Activated CD4-positive, alpha-beta T cell treated with anti-CD3 and anti-CD28 coated beads for 36 hours (primary cell): Measurements from ENCODE around the gene DYSF. TPM values are rescaled to one million over a fixed set of nuclear protein-coding genes. Genes with fewer than 3 reads are reported as not detected.

Experiments used
- ATAC-seq: fragments of 200-7000 bp; cut with Tn5 transposase; one replicate; pipeline ENCODE4 v1.10.0; 2021; ENCODE audit warnings: mild to moderate bottlenecking, moderate library complexity
- CTCF ChIA-PET: fragments of 350-600 bp; sonication (Branson Sonifier 250); formaldehyde crosslinking; loops from one replicate; lab custom pipeline; 2021; ENCODE audit warnings: antibody characterized with exemption; lab: Charles Lee
- POLR2A ChIA-PET: fragments of 350-600 bp; sonication (Branson Sonifier 250); formaldehyde crosslinking; loops from one replicate; lab custom pipeline; 2021; ENCODE audit warnings: antibody characterized with exemption, inconsistent platforms; lab: Charles Lee
- DNase-seq: peaks from one replicate; pipeline ENCODE4 v3.0.0-alpha.2; 2020
- H3K27ac Mint-ChIP-seq: one replicate; pipeline ENCODE4 v1.8.0; 2021; ENCODE audit warnings: mixed read lengths
- H3K27me3 Mint-ChIP-seq: one replicate; pipeline ENCODE4 v1.8.0; 2021; ENCODE audit warnings: mixed read lengths
- H3K36me3 Mint-ChIP-seq: one replicate; pipeline ENCODE4 v1.8.0; 2021; ENCODE audit warnings: low read depth, mixed read lengths
- H3K4me1 Mint-ChIP-seq: one replicate; pipeline ENCODE4 v1.8.0; 2021; ENCODE audit warnings: mixed read lengths
- H3K4me3 Mint-ChIP-seq: one replicate; pipeline ENCODE4 v1.8.0; 2021; ENCODE audit warnings: mild to moderate bottlenecking, moderate library complexity, mixed read lengths
- H3K9me3 Mint-ChIP-seq: one replicate; pipeline ENCODE4 v1.8.0; 2021; ENCODE audit warnings: low read depth, mixed read lengths
- intact Hi-C, 2 experiments: fragments of 100-400 bp; cut with DNase I in 1 of 2; cut with micrococcal nuclease in 1 of 2; formaldehyde crosslinking; loops; one replicate each; pipeline versions ENCODE4 v1.14.2 to v1.15.1; 2022 to 2024; cut with DNase I, micrococcal nuclease
- total RNA-seq, 2 experiments: library from RNA; stranded (reverse); gene quantifications; one replicate each; pipeline ENCODE4 v1.2.3, GENCODE V29; 2021

DYSF gene
- total RNA-seq, 2 experiments from 2014 or later = 0.02 TPM; not detected in 1

DNA sequence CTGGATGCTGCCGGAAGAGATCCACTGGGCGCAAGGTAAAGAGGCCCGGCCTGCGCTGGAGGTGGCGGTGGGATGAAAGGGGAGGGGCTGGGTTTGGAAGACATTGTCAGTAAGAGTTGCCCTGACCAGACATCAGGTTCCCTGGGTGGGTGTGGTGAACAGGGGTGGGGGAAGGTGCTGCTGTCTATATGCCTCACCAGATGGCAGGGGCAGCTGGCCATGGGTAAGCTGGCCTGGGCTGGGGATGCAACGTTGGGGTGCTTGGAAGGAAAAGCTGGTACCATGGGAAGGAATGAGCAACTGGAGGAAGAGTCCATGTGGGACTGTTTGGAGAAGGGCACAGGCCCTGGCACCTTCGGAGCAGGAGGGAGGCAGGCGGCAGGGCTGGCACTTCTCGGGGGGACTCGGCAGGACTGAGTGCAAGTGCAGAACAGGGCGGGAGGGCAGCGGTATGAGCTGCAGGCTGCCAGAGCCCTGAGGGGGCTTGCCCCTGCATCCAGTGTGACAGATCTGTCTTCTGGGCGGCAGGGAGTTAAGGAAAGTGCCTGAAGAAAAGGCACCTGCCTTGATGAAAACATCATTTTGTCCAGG is 146.4 kb downstream of the DYSF start:
- Mint-ChIP-seq H3K27me3 (peaks cover 8% of the 10 kb centered on the region), H3K36me3 (no peaks in the 10 kb centered on the region), H3K4me3 (no peak overlapping the region), H3K9me3 (no peaks in the 10 kb centered on the region), H3K27ac (no peak overlapping the region), H3K4me1 (no peaks in the 10 kb centered on the region)
- ChIA-PET CTCF (interaction anchor here (0.7 kb wide), 1 partner anchor 9 kb away, joined by 3 read pairs; no protein-coding TSS in a partner anchor), POLR2A (no interaction called here)
- intact Hi-C loops = no loop called here
- DNase-seq = no peak
- no peak for ATAC-seq

DNA sequence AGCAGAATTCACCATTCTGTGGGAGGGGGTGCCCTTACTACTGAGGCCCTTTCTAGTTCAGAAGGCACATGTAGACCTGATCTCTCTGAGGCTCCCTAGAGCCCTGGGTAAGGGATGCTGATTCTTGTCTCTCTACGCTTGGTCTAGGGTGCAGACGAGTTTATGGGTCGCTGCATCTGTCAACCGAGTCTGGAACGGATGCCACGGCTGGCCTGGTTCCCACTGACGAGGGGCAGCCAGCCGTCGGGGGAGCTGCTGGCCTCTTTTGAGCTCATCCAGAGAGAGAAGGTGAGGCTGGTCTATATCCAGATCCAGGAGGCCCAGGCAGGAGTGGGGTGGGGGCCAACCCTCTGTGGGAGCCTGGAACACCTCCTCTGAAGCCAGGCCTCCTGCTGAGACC is 147.2 kb downstream of the DYSF start:
- H3K4me1 Mint-ChIP-seq = peaks cover 3% of the 10 kb centered on the region
- no peak for ATAC-seq
- intact Hi-C loops = no loop called here
- no peaks in the 10 kb centered on the region for H3K36me3 Mint-ChIP-seq
- ChIA-PET POLR2A (no interaction called here), CTCF (interaction anchor here (0.7 kb wide), 1 partner anchor 9 kb away, joined by 3 read pairs; no protein-coding TSS in a partner anchor)
- no peak for DNase-seq
- no peak overlapping the region for H3K27ac Mint-ChIP-seq
- H3K9me3 Mint-ChIP-seq = no peaks in the 10 kb centered on the region
- H3K4me3 Mint-ChIP-seq = no peak overlapping the region
- peaks cover 11% of the 10 kb centered on the region for H3K27me3 Mint-ChIP-seq

DNA sequence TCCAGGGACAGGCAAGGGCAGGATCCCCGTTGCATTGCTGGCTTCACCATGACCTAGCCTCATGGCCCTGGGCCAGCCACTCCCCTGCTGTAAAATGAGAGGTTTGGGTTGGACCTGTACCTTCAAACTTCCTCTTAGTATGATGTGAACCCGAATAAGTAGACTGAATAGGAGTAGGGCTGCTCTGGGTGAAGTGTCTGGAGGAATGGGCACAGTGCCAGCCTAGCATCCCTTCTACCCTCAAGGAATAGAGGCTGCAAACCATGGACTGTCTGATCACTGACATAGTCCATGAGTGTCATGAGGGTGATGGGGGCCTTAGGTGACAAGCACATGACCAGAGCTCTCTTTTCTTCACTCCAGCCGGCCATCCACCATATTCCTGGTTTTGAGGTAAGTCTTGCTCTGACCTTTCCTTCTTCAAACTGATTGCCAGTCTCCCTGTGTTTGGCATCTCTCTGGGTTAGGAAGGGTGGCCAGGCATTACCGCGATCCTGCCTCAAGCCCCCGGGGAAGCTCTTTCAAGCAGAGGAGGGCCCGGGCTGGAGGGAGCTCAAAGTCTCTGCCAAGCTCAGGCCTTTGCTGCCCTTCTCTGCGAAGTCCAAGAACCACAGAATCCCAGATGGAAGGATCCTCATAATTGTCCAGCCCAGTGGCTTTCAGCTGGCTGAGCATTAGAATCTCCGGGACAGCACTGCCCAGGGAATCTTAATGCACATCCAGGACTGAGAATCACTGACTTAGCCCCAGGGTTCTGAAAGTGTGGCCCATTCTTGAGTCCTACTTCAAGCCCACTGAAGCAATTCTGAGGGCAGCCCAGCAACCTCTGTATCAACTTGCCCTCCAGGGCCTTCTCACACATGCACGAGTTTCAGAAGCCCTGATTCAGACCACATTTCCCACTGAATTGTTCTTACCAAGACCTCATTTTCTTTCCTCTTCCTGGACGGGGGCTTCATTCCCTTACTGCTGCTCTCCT is 148.1 kb downstream of the DYSF start:
- H3K9me3 Mint-ChIP-seq = no peaks in the 10 kb centered on the region
- H3K27me3 Mint-ChIP-seq = peaks cover 11% of the 10 kb centered on the region
- peaks cover 3% of the 10 kb centered on the region for H3K4me1 Mint-ChIP-seq
- no peak overlapping the region for H3K4me3 Mint-ChIP-seq
- DNase-seq (no peak), ATAC-seq (no peak)
- POLR2A ChIA-PET = no interaction called here
- CTCF ChIA-PET = interaction anchor here (0.9 kb wide), 1 partner anchor 52 kb away, joined by 3 read pairs; no protein-coding TSS in a partner anchor
- H3K27ac Mint-ChIP-seq = no peak overlapping the region
- intact Hi-C loops = no loop called here
- no peaks in the 10 kb centered on the region for H3K36me3 Mint-ChIP-seq

DNA sequence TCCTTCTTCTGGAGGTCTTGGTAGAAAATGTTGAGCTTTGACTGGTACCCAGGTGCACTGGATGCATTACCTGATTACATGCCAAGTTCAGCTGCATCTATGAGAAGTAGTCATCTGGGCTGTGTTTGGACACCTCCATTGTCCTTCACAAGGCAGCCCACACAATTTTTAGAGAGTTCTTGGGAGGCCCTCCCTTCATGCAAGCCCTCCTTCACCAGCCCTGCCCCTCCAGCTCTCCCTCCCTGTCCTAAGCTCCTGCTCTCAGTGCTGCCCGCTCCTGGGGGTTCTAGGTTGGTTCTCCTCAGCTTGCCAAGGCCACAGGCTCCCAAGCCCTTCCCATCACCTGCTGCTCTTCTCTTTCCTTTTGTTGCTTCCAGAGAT is 148.7 kb downstream of the DYSF start:
- H3K4me1 Mint-ChIP-seq = peaks cover 3% of the 10 kb centered on the region
- no peaks in the 10 kb centered on the region for H3K36me3 Mint-ChIP-seq
- H3K4me3 Mint-ChIP-seq = no peak overlapping the region
- ChIA-PET CTCF (interaction anchor here (0.9 kb wide), 1 partner anchor 53 kb away, joined by 3 read pairs; no protein-coding TSS in a partner anchor), POLR2A (no interaction called here)
- H3K9me3 Mint-ChIP-seq = no peaks in the 10 kb centered on the region
- ATAC-seq = no peak
- intact Hi-C loops = no loop called here
- peaks cover 11% of the 10 kb centered on the region for H3K27me3 Mint-ChIP-seq
- no peak overlapping the region for H3K27ac Mint-ChIP-seq
- DNase-seq = no peak

DNA sequence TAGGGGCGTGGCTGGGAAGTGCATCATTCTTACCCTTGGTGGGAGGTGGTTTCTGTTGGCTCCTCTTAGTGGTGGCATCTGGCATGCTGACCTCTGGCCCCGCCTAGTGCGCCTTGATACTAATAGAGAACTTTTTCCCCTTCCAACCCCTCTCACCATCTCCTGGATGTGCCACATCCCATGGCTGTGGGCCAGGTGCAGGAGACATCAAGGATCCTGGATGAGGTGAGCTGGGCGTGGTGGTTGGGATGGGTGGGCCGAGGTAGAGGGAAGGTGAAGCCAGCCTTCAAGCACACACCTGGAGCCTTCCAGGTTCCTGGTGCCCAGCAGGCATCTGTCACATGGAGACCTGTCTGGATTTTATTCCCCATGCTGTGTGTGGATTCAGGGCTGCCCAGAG is 149.2 kb downstream of the DYSF start:
- intact Hi-C loops = no loop called here
- H3K4me3 Mint-ChIP-seq = no peak overlapping the region
- no peaks in the 10 kb centered on the region for H3K36me3 Mint-ChIP-seq
- no peak overlapping the region for H3K27ac Mint-ChIP-seq
- ChIA-PET CTCF (interaction anchor here (0.7 kb wide), 1 partner anchor 618 kb away, joined by 6 read pairs; no protein-coding TSS in a partner anchor), POLR2A (no interaction called here)
- H3K9me3 Mint-ChIP-seq = no peaks in the 10 kb centered on the region
- peaks cover 11% of the 10 kb centered on the region for H3K27me3 Mint-ChIP-seq
- no peak for ATAC-seq
- H3K4me1 Mint-ChIP-seq = peaks cover 3% of the 10 kb centered on the region
- DNase-seq = no peak

DNA sequence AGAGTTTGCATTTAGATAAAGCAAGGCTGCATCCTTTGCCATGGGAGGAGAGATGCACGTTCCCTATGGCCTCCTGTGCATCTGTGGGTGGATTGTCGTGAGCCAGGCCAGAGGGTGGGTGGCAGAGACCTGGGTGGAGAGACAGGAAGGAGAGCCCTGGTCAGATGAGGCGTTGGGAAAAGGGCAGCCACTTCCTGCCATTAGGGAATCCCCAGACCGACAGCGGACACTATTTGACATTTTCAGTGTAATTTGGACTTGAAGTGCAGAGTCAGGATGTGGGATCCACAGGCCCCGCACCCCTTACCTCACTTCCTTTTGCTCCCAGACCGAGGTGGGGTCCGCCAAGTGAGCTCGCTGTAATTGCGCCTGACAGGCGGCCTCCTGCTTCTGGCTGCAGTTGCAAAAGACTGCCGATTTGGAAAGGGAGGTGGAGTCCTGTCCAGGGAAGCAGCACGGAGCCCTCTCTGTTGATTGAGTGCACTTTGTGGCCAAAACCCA is 150.0 kb downstream of the DYSF start:
- Mint-ChIP-seq H3K27me3 (peaks cover 11% of the 10 kb centered on the region), H3K4me1 (peaks cover 3% of the 10 kb centered on the region), H3K36me3 (no peaks in the 10 kb centered on the region), H3K27ac (no peak overlapping the region), H3K9me3 (no peaks in the 10 kb centered on the region), H3K4me3 (no peak overlapping the region)
- no peak for ATAC-seq
- ChIA-PET POLR2A (no interaction called here), CTCF (no interaction called here)
- DNase-seq = no peak
- intact Hi-C loops = no loop called here

DNA sequence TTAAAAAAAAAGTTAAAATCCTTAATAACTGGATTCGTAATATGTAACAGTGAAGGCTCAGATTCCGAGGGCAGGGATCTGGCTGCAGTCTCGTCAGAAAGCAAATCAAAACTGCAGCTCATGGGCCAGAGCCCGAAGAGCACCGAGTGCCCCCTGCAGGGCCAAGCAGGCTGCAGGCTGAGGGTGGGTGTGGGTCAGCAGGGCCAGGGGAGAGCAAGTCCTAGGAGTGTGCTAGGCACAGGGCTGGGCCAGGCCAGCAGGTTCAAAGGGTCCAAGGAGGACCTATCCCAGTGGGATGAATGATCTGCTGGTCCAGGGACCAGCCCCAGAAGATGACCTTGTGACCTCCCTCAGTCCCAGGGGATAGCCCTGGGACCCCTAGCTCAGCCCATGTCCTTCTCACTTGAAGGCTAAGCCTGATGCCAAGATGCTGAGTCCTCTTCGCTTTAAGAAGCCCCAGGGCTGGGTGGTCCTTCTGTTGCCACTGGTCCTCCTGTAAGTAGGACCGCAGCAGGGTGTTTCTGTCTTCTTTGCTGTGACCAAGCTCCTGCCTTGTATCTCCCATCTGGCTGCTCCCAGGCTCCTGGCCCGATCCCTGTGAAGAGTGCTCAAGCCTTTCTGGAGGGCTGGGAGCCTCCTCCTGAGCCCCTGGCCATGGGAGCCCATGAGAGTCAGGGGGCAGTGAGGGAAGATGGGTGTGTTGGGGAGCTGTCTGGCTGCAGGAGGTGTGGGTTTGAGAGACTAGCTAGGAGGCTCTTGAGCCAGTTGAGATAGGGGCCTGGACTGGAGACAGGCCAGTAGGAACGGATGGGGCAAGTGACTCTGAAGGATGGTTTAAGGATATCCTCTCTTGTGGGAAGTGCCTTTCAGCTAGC is 150.7 kb downstream of the DYSF start:
- no peak for ATAC-seq
- Mint-ChIP-seq H3K36me3 (no peaks in the 10 kb centered on the region), H3K27ac (no peak overlapping the region), H3K27me3 (peaks cover 11% of the 10 kb centered on the region), H3K4me1 (peaks cover 3% of the 10 kb centered on the region), H3K4me3 (no peak overlapping the region), H3K9me3 (no peaks in the 10 kb centered on the region)
- ChIA-PET POLR2A (no interaction called here), CTCF (interaction anchor here (0.6 kb wide), 1 partner anchor 40 kb away, joined by 3 read pairs; no protein-coding TSS in a partner anchor)
- intact Hi-C loops = no loop called here
- DNase-seq = no peak

DNA sequence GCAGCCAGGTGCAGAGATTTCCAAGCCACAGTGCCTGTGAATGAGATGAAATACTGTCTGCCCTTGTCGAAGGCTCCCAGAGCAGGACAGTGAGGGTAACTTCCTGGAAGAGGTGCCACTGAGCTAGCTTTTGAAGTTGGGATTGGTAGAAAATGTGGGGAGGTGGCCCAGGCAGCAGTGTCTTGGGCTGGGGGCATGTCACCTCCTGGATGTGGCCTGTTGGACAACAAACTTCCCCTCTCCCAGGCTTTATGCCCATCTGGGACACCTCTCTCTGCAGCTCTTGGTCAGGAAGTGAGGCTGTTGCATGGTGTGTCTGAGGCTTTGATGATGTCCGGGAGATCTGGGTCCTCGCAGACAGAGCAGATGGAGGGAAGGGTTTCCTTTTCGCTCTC is 151.4 kb downstream of the DYSF start:
- CTCF ChIA-PET = interaction anchor here (0.6 kb wide), 1 partner anchor 40 kb away, joined by 3 read pairs; no protein-coding TSS in a partner anchor

DNA sequence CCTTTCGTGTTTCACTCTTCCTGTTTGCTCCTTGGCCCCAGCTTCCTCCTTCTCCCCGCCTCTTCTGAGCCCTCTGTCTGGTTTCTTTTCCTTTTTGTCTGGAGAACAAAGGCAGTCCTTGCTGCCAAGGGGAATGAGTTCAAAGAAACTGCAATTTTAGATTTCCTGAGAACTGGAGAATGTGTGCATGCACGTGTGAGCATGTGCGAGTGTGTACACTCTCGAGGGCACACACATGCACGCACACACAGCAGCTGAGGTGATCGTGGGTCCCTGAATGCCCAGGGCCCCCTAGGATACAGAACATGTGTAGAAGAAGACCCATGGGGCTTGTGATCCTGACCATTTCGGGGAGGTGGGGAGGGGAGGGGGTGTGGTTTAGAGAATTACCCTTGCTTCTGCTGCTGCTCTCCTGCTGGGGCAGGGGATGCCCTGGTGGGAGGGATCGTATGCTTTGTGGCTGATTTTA is 151.8 kb downstream of the DYSF start:
- peaks cover 3% of the 10 kb centered on the region for H3K4me1 Mint-ChIP-seq
- H3K27ac Mint-ChIP-seq = no peak overlapping the region
- H3K9me3 Mint-ChIP-seq = no peaks in the 10 kb centered on the region
- no peaks in the 10 kb centered on the region for H3K36me3 Mint-ChIP-seq
- DNase-seq = no peak
- ATAC-seq = no peak
- peaks cover 11% of the 10 kb centered on the region for H3K27me3 Mint-ChIP-seq
- CTCF ChIA-PET = no interaction called here
- intact Hi-C loops = no loop called here
- POLR2A ChIA-PET = no interaction called here
- no peak overlapping the region for H3K4me3 Mint-ChIP-seq

More for the DNA sequence above, 151.4 kb downstream of the DYSF start:
- ATAC-seq (no peak), DNase-seq (no peak)
- intact Hi-C loops = no loop called here
- H3K4me1 Mint-ChIP-seq = peaks cover 3% of the 10 kb centered on the region
- H3K36me3 Mint-ChIP-seq = no peaks in the 10 kb centered on the region
- no peak overlapping the region for H3K27ac Mint-ChIP-seq
- H3K9me3 Mint-ChIP-seq = no peaks in the 10 kb centered on the region
- peaks cover 11% of the 10 kb centered on the region for H3K27me3 Mint-ChIP-seq
- no peak overlapping the region for H3K4me3 Mint-ChIP-seq
- POLR2A ChIA-PET = no interaction called here

DNA sequence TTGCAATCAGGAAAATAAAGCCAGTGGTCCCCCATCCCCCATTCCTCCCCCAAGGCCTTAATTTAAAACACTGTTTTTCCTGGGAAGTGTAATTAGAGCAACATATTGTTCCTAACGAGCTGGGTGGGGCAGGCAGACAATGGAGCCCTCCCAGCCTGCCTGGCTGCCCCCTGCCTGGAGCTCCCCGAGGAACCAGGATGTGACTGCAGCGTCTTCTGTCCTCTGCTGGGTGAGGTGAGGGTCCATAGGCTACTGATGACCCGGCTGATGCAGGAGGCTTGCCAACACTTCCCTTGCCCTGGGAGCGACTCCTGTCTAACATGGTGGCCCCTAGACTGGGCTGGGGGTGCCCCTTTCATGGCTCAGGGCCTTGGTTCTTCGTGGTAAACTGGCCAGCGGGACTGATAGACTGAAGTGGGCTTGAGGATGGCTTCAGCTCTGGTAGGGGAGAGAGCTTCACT is 152.4 kb downstream of the DYSF start:
- Mint-ChIP-seq H3K27ac (no peak overlapping the region), H3K4me3 (no peak overlapping the region), H3K4me1 (peaks cover 3% of the 10 kb centered on the region), H3K9me3 (no peaks in the 10 kb centered on the region), H3K27me3 (peaks cover 11% of the 10 kb centered on the region), H3K36me3 (no peaks in the 10 kb centered on the region)
- ChIA-PET POLR2A (no interaction called here), CTCF (interaction anchor here (0.5 to 0.7 kb wide), 3 partner anchors 474 to 1233 kb away, joined by 3 to 4 read pairs (median 3); no protein-coding TSS in a partner anchor)
- DNase-seq (no peak), ATAC-seq (no peak)
- intact Hi-C loops = no loop called here
